GF-D8 (cell line): ENCODE measurements around the gene ALKBH5.

Experiments
- DNase-seq: peaks from one replicate; lab custom pipeline; 2025; lab: John Stamatoyannopoulos, UW

Gene ALKBH5

GRCh38 chr17:18246109-18246725, 62.6 kb downstream of the ALKBH5 start:
- DNase-seq = no peak

GRCh38 chr17:18246880-18247612, 63.4 kb downstream of the ALKBH5 start:
- no peak for DNase-seq

- no peak for DNase-seq
Measured at GRCh38 chr17:18247613-18248001, 64.0 kb downstream of the ALKBH5 start.

GRCh38 chr17:18248300-18248731, 64.7 kb downstream of the ALKBH5 start:
- no peak for DNase-seq

- no peak for DNase-seq
Measured at GRCh38 chr17:18248811-18249210, 65.2 kb downstream of the ALKBH5 start.

GRCh38 chr17:18250259-18250658, 66.6 kb downstream of the ALKBH5 start:
- no peak for DNase-seq

- no peak for DNase-seq
Measured at GRCh38 chr17:18250708-18251107, 67.1 kb downstream of the ALKBH5 start.

- no peak for DNase-seq
Measured at GRCh38 chr17:18251204-18251603, 67.6 kb downstream of the ALKBH5 start.

- no peak for DNase-seq
Measured at GRCh38 chr17:18252160-18252559, 68.5 kb downstream of the ALKBH5 start.

GRCh38 chr17:18253187-18253884, 69.7 kb downstream of the ALKBH5 start:
- no peak for DNase-seq

- DNase-seq = no peak
Measured at GRCh38 chr17:18253947-18254821, 70.6 kb downstream of the ALKBH5 start.

- no peak for DNase-seq
Measured at GRCh38 chr17:18254888-18255649, 71.4 kb downstream of the ALKBH5 start.

GRCh38 chr17:18256351-18256750, 72.7 kb downstream of the ALKBH5 start:
- DNase-seq = no peak

- DNase-seq = no peak
Measured at GRCh38 chr17:18256776-18257175, 73.1 kb downstream of the ALKBH5 start.

GRCh38 chr17:18257268-18257981, 73.8 kb downstream of the ALKBH5 start:
- no peak for DNase-seq

GRCh38 chr17:18257982-18258355, 74.3 kb downstream of the ALKBH5 start:
- DNase-seq = no peak

- DNase-seq = no peak
Measured at GRCh38 chr17:18258356-18259038, 74.9 kb downstream of the ALKBH5 start, which contains the start of gene FLII. FLII (minus strand) TSS chr17:18258738; CDS start chr17:18258690, 48 bp downstream.
